ENCODE data around the gene RXFP4. TPM values are rescaled to one million over a fixed set of nuclear protein-coding genes. Genes with fewer than 3 reads are reported as not detected.

Gene RXFP4
- total RNA-seq, 1 donor from 2014 or later, result not detected

DNA sequence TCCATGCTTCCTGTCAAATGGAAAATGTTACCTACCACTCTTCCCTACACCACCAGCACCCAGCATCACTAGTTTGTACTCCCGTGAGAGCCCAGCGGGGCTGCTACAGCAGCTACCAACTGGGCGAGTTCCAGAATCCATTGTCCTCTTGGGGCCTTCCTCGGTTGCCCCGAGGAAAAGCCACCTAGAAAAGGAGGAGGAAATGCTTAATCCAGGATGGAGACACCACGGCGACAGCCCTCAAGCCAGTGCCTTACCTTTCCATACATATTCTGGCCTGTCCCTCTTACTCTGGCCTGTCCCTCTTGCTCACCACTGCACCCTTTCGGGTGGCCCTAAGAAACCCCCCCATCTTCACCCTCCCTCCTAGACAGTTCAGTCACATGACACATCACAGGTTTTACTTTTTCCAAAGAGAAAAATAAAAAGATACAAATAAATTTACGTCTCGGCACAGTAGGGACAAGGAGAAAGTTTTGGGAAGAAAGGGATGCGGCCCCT is 30.8 kb upstream of the RXFP4 start:
- no peak for DNase-seq (ENCODE audit: low spot score, unreplicated experiment)
- Mint-ChIP-seq H3K4me3 (ENCODE audit: low read depth) (peak overlapping the region; percentile 92), H3K36me3 (ENCODE audit: insufficient read depth) (peaks cover 18% of the 10 kb centered on the region), H3K9me3 (ENCODE audit: low read depth) (no peaks in the 10 kb centered on the region), H3K27ac (peak overlapping the region; percentile 91), H3K4me1 (ENCODE audit: low read depth) (peaks cover 16% of the 10 kb centered on the region), H3K27me3 (no peaks in the 10 kb centered on the region)
- TF ChIP-seq, protein P1, sequence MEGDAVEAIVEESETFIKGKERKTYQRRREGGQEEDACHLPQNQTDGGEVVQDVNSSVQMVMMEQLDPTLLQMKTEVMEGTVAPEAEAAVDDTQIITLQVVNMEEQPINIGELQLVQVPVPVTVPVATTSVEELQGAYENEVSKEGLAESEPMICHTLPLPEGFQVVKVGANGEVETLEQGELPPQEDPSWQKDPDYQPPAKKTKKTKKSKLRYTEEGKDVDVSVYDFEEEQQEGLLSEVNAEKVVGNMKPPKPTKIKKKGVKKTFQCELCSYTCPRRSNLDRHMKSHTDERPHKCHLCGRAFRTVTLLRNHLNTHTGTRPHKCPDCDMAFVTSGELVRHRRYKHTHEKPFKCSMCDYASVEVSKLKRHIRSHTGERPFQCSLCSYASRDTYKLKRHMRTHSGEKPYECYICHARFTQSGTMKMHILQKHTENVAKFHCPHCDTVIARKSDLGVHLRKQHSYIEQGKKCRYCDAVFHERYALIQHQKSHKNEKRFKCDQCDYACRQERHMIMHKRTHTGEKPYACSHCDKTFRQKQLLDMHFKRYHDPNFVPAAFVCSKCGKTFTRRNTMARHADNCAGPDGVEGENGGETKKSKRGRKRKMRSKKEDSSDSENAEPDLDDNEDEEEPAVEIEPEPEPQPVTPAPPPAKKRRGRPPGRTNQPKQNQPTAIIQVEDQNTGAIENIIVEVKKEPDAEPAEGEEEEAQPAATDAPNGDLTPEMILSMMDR (IDR thresholded peaks at IDR 0.05; ENCODE audit: unreplicated experiment), result no peak

DNA sequence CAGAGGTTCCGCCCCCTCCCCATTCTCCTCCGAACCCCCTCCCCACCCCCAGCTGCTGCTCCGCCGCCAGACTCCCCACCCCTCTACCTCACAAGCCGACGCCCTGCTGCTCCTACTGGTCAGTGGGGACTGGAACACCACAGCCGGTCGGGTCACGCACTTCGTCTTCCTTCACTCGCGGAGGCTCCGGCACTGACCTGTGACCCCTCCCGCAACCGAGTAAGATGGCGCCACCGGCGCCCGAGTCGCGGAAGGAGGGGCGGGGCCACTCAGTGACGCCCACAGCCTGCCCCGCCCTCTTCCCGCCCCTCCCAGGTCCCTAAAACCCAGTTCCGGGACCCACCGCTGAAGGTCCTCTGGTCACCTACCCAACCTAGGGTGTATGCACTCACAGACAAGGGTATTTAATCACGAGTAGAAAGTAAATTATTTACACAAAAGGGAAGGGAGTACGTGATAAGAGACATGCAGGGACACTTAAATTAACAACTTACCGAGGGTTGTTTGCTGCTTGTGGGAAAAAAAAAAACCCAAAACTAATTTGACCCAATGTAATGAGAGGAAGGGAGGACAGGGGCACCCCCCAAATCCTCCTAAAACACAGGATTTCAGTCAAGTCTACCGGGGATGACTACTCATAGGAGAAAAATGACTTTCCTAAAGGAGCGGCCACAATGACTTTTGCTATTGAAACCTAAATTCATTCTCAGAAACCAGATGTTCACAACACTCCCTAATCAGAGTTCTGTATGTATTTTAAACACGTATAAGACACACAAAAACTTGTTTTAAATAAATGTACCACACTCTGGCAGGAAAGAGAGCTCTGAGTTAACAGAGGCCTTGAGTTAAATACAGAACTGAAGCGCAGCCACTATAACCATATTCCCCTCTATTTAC is 30.0 kb upstream of the RXFP4 start, which contains the start of gene RIT1:
Gene RIT1, minus strand, starts transcription at position 194 of the 900 bp plus-strand sequence. CDS start 588 bp downstream, outside the sequence.
- Mint-ChIP-seq H3K4me1 (ENCODE audit: low read depth) (peaks cover 16% of the 10 kb centered on the region), H3K36me3 (ENCODE audit: insufficient read depth) (peaks cover 16% of the 10 kb centered on the region), H3K27me3 (no peaks in the 10 kb centered on the region), H3K27ac (peak within 1 kb of the TSS; percentile 91), H3K9me3 (ENCODE audit: low read depth) (no peaks in the 10 kb centered on the region), H3K4me3 (ENCODE audit: low read depth) (peak within 1 kb of the TSS; percentile 92)
- TF ChIP-seq, protein P1 (IDR thresholded peaks at IDR 0.05; ENCODE audit: unreplicated experiment), result peak; percentile 11
- DNase-seq (ENCODE audit: low spot score, unreplicated experiment), result peak; percentile 76

DNA sequence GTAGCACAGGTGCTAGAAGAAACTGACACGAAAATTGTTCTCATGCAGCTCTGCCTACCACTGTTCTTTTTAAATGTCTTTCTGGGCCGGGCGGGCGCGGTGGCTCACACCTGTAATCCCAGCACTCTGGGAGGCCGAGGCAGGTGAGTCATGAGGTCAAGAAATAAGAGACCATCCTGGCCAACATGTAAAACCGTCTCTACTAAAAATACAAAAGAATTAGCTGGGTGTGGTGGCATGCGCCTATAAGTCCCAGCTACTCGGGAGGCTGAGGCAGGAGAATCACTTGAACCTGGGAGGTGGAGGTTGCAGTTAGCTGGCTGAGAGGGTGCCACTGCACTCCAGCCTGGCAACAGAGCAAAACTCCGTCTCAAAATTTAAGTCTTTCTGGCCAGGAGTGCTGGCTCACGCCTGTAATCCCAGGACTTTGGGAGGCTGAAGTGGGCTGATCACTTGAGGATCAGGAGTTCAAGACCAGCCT is 29.3 kb upstream of the RXFP4 start:
- TF ChIP-seq, protein P1 (IDR thresholded peaks at IDR 0.05; ENCODE audit: unreplicated experiment), result no peak
- Mint-ChIP-seq H3K27ac (peak overlapping the region; percentile 91), H3K4me1 (ENCODE audit: low read depth) (peaks cover 16% of the 10 kb centered on the region), H3K36me3 (ENCODE audit: insufficient read depth) (peaks cover 23% of the 10 kb centered on the region), H3K9me3 (ENCODE audit: low read depth) (no peaks in the 10 kb centered on the region), H3K27me3 (no peaks in the 10 kb centered on the region), H3K4me3 (ENCODE audit: low read depth) (peak overlapping the region; percentile 92)
- DNase-seq (ENCODE audit: low spot score, unreplicated experiment), result no peak

DNA sequence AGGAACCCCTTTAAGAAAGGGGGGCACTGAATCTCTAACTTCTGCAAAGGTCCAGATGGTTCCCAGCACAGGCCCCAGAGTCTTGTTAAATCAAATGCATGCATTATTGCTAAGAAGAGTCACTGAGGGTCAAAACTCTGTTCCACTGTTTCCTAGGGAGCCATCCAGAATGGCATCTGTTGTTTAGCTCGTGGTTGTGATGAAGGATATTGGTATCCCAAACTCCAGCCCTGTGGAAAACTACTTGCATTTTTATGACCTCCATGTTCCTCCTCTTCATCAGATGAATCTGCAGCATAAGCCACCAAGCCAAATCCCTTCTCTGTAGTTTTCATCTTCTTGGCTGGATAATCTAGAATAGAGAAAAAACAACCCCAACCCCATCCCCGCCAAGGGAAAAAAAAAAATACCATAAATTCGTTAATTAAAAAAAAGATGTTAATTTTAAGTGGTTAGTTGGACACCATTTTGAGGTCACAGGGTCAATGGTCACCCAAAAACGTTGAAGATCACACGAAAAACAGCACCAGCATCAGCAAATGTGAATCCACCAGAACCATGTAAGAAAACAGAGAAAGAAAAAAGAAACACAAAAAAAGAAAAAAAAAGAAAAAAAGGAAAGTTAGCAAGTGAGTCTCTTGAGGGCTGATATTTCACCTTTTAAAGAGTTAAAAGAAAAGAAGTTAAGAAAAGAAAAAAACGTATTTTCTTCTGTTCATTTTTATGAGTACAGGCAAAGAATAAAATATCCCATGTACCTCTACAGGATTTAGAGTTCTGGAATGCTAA is 27.3 kb upstream of the RXFP4 start:
- Mint-ChIP-seq H3K27ac (no peak overlapping the region), H3K36me3 (ENCODE audit: insufficient read depth) (peaks cover 30% of the 10 kb centered on the region), H3K9me3 (ENCODE audit: low read depth) (no peaks in the 10 kb centered on the region)

More for the DNA sequence above, 27.3 kb upstream of the RXFP4 start:
- DNase-seq (ENCODE audit: low spot score, unreplicated experiment), result no peak
- TF ChIP-seq, protein P1 (IDR thresholded peaks at IDR 0.05; ENCODE audit: unreplicated experiment), result no peak
- Mint-ChIP-seq H3K27me3 (no peaks in the 10 kb centered on the region), H3K4me1 (ENCODE audit: low read depth) (peaks cover 16% of the 10 kb centered on the region), H3K4me3 (ENCODE audit: low read depth) (no peak overlapping the region)

Data from progenitor cell of endocrine pancreas (in vitro differentiated cells).